HG02623 (cell line): ENCODE measurements around the gene PMS2.
"Not testable (repeated sequence)": the region's sequence is repeated elsewhere in the genome, so short reads cannot be mapped to it uniquely, and the experiment has no call there.

Experiments used
- ATAC-seq: cut with Tn5 transposase; IDR thresholded peaks from one replicate; pipeline ENCODE4 v1.9.1; 2021; ENCODE audit warnings: moderate library complexity; ENCODE audit not compliant: unreplicated experiment

The PMS2 gene

DNA sequence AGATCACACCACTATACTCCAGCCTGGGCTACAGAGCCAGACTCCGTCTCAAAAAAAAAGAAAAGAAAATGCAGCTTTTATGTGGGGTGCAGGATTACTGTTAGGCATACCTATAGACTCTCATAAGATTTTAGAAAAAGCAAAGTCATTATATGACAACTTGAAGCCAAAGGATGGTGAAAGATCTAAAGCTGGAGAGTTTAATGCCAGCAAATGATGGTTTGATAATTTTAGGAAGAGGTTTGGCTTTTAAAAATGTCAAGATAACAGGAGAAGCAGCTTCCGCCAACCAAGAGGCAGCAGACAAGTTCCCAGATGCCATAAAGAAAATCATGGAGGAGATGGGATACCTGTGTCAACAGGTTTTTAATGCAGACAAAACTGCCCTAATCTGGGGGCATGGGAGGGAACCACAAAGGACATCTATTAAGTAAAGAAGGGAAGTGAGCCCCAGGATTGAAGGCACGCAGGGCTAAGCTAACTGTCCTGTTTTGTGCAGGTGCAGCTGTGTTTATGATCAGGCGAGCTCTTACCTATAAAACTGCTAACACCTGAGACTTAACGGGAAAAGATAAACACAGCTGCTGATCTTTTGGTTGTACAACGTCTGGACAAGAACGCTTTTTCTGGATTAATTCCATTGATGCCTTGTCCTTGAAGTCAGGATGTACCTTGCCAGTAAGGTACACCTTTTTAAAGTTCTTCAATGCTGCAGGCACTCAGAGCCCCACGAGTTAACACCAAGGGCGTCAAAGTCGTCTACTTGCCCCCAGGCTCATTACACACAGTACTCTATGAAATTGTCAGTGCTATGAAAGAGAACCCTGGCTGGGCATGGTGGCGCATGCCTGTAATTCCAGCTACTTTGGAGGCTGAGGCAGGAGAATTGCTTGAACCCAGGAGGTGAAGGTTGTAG, 11.8 kb upstream of the PMS2 start:
- ATAC-seq: no peak

DNA sequence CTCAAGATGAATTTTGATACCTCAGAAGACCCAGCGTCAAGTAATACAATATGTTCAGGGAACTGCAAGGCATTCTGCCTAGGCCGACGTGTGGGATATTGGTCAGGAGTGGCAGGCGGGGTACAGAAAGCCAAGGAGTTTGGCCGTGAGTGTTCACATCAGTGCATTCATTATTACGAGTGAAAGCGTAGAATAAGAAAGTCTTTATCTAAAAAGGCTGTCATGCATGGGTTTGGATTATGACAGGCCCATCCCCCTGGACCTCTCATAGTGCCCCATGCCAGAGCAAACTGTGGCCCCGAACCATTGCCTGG, 7.8 kb upstream of the PMS2 start:
- no peak for ATAC-seq

DNA sequence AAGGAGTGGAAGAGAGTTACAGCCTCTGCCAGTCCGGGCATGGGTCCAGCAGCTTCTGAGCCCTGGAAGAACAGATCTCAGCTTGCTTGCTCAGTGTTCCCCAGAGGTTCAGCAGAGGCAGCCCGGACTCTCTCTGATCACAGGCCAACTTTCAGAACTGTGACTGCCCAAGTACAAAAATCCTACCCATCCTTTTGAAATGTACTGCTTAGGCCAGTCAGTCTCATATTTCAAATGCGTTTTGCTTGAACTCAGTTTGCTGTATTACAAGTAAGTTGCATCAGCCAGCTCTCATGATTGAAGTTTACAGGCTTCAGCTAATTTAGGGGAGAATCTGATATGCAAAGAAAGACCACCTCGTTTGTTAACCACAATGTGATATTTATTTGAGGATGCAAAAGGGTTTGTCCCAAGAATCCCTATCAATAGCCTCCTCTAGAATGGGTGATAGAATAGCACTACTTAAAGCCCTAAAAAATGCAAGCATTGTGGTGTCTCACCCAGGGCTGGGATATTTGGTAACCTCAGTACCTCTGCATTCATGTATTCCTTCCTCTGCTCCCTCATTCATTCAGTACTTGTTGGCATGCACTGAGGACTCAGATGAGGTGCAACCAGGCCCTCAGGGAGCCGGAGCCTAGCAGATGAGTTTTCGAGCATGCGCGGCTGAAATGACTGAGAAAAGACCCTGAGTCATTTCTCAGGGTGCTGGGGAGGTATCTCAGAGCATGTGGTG, 7.2 kb upstream of the PMS2 start:
- ATAC-seq: no peak

DNA sequence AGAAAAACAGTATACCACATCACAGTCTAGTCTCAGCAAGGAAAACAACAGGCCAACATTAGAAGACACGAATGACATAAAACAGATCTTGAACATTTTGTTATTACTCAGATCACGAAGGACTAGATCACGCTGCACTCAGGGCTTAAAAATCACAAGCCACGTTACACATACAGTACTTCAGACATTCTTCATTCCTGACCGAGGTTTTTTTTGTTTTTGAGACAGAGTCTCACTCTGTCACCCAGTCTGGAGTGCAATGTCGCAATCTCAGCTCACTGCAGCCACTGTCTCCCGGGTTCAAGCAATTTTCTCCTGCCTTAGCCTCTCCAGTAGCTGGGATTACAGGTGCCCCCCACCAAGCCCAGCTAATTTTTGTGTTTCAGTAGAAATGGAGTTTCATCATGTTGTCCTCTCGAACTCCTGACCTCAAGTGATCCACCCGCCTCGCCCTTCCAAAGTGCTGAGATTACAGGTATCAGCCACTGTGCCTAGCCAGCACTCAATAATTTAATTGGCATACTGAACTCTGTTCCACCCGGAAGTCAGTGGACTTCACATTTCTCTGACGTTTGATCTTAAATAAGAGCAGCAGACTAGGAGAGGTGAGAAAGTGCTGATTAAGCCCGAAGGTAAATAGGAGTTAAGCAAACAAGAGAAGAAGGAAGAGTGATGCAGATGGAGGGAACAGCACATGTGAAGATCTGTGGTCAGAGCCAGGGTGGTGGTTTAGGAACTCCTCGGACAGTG, 3.7 kb upstream of the PMS2 start:
- no peak for ATAC-seq

DNA sequence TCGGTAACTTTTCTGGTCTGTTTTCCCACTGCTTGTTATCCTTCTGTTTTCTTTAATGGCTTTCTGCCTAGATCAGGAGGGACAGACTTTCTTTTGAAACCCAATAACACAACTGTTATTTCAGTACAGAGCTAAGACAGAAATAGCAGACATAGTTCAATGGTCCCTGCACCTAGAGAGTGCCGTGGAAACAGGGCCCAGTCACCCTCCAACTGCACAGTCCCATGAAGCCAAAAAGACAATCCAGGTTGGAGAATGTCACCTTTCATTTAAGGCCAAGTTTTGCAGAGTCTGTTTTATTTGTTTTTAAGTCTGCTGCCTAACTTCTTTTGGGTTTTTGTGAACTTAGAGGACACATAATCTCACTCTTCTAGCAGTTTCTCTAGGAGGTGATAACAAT, 2.7 kb upstream of the PMS2 start:
- no peak for ATAC-seq

DNA sequence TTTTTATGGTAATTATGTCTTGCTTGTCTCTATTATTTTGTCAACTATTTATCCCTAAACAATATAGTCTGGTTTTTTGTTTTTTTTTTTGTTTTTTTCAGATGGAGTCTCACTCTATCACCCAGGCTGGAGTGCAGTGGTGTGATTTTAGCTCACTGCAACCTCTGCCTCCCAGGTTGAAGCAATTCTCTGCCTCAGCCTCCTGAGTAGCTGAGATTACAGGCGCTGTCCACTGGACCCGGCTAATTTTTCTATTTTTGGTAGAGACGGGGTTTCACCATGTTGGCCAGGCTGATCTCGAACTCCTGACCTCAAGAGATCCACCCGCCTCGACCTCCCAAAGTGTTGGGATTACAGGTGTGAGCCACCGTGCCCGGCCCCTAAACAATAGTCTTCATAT, 1.5 kb upstream of the PMS2 start:
- ATAC-seq: not testable (repeated sequence)

DNA sequence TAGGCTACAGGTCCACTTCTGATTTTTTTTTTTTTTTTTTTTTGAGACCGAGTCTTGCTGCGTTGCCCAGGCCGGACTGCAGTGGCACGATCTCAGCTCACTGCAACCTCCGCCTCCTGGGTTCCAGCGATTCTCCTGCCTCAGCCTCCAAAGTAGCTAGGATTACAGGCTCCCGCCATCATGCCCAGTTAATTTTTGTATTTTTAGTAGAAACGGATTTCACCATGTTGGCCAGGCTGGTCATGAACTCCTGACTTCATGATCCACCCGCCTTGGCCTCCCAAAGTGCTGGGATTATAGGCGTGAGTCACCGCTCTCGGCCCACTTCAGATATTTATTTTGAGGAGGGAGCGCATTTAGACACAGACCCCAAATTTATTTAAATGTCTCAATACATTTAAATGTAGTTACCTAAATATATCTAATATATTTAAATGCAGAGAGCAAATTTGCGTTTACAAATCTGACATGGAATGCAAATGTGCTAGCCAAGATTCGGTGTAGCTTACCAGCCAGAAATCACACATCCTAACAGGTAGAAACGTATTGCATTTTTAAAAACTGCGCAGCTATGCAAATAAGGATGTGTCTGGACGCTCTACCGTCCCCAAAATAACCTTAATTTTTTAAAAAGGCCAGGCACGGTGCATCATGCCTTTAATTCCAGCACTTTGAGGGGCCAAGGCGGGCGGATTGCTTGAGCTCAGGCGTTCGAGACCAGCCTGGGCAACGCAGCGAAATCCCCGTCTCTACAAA, 836 bp downstream of the PMS2 start:
- ATAC-seq: not testable (repeated sequence)

DNA sequence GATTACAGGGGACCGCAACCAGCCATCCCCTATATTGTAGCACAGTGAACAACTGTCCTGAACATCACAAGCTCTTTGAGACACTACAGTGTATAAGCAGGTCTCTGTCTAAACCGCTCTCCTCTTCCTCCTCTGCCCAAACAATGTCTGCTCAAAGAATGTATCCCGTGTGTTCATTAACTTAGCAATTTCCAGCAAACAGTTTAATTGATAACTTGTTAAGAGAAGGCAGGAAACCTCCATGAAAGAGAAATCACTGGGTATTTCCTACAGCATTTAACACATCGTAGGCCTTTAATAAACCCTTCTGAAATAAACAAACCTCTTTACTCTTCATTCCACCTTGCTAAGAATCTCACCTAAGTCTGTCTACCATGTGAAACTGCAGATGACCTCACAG, 1.5 kb downstream of the PMS2 start:
- no peak for ATAC-seq

DNA sequence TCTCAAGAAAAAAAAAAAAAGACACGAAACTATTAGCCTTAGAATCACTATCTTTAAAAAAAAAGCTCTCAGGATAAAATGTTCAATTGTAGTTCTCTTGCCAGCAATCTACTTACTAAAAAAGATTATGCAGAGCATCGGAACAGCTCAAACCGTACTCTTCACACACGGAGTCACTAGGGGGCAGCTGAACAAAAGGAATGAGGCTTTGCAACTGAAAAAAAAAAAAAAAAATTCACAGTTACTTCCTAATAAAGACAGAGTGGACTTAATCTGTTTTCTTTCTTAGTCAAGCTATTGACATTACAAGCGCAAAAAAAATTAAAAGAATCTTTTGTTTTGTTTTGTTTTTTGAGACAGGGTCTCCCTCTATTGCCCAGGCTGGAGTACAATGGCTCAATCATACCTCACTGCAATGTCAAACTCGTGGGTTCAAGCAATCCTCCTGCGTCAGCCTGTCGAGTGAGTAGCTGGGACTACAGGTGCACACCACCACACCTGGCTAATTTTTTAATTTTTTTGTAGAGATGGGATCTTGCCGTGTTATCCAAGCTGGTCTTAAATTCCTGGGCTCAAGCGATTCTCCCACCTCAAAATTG, 11.5 kb downstream of the PMS2 start:
- no peak for ATAC-seq

DNA sequence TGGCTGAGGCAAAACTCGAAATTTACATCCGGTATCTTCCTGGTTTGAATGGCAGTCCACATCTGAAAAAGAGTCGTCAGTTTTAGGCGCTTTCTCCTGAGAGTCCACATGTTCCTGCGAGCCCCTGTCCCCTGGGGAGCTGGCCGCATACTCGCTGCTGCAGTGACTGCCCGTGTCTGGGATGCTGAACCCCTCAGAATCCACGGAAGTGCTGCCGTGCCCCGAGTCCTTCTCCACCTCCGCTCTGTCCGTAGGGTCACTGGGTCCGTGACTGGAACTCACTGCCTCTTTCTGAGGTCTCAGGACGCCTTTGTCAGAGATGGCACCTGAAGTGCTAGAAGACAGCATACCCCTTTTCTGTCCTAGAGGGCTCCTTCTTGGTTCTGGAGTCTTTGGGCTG, 21.8 kb downstream of the PMS2 start:
- not testable (repeated sequence) for ATAC-seq

DNA sequence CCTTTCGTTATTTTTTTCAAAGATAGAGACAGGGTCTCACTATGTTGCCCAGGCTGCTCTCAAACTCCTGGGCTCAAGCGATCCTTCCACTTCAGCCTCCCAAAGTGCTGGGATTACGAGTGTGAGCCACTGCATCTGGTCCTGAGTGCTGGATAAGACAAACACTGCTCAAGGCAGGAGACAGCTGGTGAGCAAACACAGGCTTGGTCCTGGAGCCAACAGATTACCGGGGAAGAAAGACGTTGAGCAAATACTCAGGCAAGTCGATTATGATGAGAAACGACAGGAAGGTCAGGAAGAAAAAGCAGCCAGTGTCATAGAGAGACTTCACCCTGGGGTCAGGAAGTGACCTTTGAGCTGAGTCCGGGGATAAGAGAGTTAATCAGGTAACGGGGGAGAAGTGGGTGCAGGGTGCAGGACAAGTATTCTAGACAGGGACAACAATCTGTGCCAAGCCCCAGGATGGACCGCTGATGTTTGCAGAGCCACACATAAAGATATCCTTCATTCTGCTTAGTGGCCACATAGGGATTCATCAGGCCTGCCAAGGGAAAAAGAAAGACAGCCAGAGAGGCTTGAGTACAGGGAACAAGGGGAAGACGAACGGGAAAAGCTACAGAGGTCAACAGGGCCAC, 29.1 kb downstream of the PMS2 start:
- ATAC-seq: not testable (repeated sequence)

DNA sequence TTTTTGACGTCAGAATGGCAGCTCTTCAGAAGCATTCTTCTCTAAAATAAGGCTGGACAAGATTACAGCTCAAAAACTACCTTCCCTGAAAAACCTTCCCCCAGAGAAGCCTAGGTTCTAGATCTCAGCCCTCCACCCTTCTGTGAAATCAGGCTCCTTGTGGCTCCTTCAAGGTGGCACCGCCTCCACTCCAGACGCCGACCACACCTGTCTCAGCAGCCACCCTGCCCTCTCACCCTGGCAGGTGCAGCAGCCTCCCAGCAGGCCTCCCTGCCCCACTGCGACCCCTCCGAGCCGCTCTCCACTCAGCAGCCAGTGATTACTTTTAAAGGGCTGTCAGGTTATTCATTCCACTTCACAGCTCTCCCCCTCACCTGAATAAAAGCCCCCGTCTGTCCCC, 35.3 kb downstream of the PMS2 start:
- not testable (repeated sequence) for ATAC-seq

DNA sequence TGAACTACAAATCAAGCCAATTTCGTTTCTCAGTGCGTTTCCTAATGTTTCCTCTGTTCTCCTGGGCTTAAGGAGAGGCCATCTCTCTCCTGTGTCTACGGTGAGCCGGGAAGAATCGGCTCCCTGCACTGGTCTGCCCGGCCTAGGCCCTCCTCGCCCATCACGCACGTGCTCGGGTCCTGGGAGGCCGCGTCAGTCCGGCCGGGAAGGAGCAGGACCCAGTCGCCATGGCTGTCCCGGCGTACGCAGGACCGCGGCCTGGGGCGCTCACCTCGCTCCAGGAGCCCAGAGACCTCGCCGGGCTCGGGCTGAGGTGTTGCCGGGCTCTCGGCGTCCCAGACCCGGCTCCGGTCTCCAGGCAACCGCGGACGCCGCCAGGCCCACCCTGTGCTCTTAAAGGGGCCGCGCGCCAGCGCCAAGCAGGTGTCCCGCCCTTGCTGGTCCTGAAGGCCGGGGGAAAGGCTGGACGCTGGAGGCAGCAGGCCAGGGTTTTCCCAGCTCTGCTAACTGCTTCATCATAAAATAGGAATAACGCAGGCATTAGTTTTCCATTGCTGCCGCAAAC, 38.4 kb downstream of the PMS2 start, which contains the start of gene RSPH10B:
RSPH10B (minus strand) TSS at position 343 of the 565 bp plus-strand sequence. CDS start 3,573 bp downstream, outside the sequence.
- ATAC-seq: not testable (repeated sequence)

DNA sequence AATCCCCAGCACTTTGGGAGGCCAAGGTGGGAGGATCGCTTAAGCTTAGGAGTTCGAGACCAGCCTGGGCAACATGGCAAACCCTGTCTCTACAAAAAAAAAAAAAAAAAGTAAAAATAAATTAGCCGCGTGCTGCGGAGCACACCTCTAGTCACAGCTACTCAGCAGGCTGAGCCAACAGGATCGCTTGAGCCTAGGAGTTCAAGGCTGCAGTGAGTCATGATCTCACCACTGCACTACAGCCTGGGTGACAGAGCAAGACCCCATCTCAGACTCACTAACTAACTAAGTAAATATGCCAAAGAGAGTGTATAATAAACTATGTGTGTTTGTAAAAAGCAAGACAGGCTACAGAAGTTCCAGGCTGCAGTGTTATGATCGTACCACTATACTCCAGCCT, 45.0 kb downstream of the PMS2 start:
- not testable (repeated sequence) for ATAC-seq

DNA sequence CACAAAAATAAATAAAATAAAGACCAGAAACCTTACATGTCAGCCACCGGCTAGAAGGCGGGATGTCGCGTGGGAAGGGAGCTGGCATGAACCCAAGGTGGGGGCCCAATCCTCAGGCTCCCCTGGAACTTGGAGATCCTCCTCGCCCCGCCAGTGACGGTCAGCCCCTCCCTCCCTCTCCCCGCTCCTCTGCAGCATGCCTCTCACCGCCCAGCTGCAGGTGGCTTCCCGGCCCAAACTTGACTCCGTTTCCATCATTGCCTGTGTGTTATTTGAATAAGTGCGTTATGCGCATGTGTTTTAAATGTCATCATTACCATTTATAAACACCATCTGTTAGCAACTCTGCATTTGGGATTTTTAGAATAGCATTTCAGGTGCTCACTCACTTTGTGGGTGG, 45.6 kb downstream of the PMS2 start:
- ATAC-seq: not testable (repeated sequence)

DNA sequence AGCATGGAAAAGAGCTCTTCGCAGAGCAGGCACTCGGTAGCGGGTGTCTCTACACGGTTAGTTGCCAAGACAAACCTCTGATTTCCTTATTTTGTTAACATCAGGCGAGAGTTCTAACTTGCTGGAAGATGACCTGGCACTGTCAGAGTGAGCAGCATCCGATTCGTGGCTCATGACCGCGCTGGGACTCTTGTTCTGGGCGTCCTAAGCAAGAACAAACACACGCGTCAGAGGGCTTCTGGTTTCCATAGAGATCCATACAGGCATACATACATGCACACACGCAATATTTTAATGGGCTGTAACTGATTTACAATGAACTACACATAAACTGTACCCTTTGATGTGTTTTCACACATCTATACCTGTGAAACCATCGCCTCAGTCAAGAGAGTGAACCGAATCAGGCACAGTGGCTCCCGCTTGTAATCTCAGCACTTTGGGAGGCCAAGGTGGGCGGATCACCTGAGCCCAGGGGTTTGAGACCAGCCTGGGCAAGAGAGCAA, 73.9 kb downstream of the PMS2 start:
- ATAC-seq: not testable (repeated sequence)

DNA sequence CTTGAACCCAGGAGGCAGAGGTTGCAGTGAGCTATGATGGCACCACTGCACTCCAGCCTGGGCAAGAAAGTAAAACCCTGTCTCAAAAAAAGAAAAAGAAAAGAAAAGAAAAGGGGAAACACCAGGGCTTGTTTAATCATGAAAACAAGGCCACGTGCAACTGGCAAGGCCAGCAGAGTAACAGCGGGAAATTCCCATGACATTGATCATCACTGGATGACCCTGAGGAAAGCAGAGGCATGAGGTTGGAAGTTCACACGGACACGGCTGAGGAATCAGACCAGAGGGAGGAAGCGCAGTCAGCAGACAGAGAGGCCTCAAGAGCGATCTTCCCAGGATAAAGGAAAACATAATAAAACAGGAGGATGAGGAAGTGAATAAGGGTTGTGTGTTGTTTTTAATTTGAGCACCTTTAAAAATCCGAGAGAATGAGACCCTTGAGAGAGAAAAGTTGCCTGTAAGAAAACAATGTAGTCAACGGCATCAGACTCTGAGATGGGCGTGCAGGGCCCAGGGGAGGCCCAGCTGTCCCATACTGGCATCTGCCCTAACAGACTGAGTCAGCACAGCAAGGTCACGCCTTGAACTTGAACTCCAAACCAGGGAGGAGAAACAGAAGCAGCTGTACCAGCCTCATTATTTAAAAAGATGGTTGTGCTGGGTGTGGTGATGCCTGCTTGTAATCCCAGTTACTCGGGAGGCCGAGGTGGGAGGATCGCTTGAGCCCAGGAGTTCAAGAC, 76.8 kb downstream of the PMS2 start:
- not testable (repeated sequence) for ATAC-seq

DNA sequence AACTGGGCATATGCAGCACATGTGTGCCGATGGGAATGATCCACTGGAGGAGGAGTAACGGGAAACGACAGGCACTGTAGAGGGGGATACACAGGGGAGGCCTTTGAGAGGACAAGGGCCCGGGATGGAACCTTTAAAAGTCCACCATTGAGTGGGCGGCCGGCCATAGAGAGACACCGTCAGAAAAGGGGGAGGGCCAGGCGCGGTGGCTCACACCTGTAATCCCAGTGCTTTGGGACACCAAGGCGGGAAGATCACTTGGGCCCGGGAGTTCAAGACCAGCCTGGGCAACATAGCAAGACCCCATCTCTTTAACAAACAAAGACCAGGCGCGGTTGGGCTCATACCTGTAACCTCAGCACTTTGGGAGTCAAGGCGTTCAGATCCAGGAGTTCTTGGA, 77.6 kb downstream of the PMS2 start:
- ATAC-seq: not testable (repeated sequence)

DNA sequence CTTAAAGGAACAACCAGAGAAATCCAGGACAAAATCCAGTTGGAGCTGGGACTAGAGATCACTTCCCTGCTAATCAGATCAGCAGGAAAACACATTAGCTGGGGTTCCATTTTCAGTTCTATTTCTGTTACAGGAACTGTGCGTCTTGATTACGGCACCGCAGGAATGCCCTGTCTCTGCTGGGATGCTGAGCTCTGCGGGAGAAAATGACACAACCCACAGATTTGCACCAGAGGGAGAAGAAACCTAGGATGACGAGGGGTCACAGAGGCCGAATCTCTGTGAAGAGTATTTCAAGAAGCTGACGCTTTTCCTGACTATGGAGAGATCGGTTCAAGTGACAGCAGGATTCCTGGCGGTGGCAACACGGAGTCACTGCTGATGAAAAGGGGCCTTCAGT, 78.6 kb downstream of the PMS2 start:
- ATAC-seq: not testable (repeated sequence)
